ENCODE results near the gene ERBB4. TPM values are rescaled to one million over a fixed set of nuclear protein-coding genes. Genes with fewer than 3 reads are reported as not detected.

ERBB4 gene
- total RNA-seq, 1 experiment from 2014 or later = 0.04 TPM

DNA sequence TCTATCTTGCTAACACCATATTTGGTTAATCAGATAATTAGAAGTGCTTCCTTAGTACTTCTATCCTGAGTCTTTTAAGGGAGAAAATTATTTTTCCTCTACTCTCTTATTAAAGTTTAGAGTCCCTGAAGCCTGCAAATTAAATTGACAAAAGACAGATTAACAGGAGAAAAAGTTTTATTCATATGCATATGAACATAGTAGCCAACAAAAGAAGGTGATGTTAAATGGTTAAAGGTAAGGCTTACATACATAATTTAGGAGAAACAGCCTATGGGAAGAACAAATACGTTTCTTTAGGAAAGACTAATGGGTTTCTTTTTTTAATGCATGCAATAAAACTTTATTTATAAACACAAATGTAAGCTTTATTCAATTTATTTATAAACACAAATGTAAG is 1177.2 kb downstream of the ERBB4 start:
- no peak overlapping the region for H4K91ac ChIP-seq (ENCODE audit: insufficient read length, low read depth, low read length)
- no peaks in the 10 kb centered on the region for H3K27me3 ChIP-seq (ENCODE audit: insufficient read depth, low read length)
- no peaks in the 10 kb centered on the region for H3K27me3 Mint-ChIP-seq (ENCODE audit: low read depth)
- peaks cover 12 to 15% of the 10 kb centered on the region in 2 experiments for H3K9me3 Mint-ChIP-seq
- no peak overlapping the region for H2AK5ac ChIP-seq (ENCODE audit: insufficient read length, low read length)
- no peak overlapping the region for H3K56ac ChIP-seq (ENCODE audit: insufficient read length, low read depth, low read length)
- no peak overlapping the region for H2BK12ac ChIP-seq (ENCODE audit: insufficient read length, low read depth, low read length)
- no peak overlapping the region for H3K18ac ChIP-seq (ENCODE audit: insufficient read length, low read depth, low read length)
- no peaks in the 10 kb centered on the region for H3K9me3 ChIP-seq (ENCODE audit: control insufficient read depth, low read depth, low read length)
- peak overlapping the region in 1 of 3 experiments; percentile 66; a peak in 2 of 7 replicates for H3K27ac Mint-ChIP-seq
- peak overlapping the region in 1 of 2 experiments; percentile 10; a peak in 1 of 5 replicates for H3K4me3 Mint-ChIP-seq
- no peak overlapping the region for H3T11ph ChIP-seq (ENCODE audit: low read length)
- no peak overlapping the region for H2AFZ ChIP-seq (ENCODE audit: low read length)
- H4K20me1 ChIP-seq (ENCODE audit: control insufficient read depth, insufficient read depth, insufficient read length) = no peaks in the 10 kb centered on the region
- H4K5ac ChIP-seq (ENCODE audit: insufficient read length, low read depth, low read length) = no peak overlapping the region
- H3K9ac ChIP-seq (ENCODE audit: extremely low read depth, insufficient read length, low read length) = no peak overlapping the region
- H3K4ac ChIP-seq (ENCODE audit: low read depth, low read length) = no peak overlapping the region
- H4K8ac ChIP-seq (replicated peaks; ENCODE audit: insufficient read length, low read depth, low read length) = no peak overlapping the region
- H2BK120ac ChIP-seq (ENCODE audit: low read depth, low read length, poor library complexity, severe bottlenecking) = no peak overlapping the region
- peaks cover 63 to 71% of the 10 kb centered on the region in 2 experiments for H3K4me1 Mint-ChIP-seq
- no CpG with 5 or more reads among the region's 1 CpG for WGBS (ENCODE audit: extremely low coverage, insufficient read length, low lambda C conversion rate)
- no peak overlapping the region for H3K14ac ChIP-seq (ENCODE audit: insufficient read depth, low read length)
- no peak overlapping the region for H2BK20ac ChIP-seq (ENCODE audit: low read depth, low read length, poor library complexity, severe bottlenecking)
- H3K4me2 ChIP-seq (ENCODE audit: insufficient read depth, insufficient read length, low read length) = no peak overlapping the region
- no peak for DNase-seq
- TF ChIP-seq, protein P1, sequence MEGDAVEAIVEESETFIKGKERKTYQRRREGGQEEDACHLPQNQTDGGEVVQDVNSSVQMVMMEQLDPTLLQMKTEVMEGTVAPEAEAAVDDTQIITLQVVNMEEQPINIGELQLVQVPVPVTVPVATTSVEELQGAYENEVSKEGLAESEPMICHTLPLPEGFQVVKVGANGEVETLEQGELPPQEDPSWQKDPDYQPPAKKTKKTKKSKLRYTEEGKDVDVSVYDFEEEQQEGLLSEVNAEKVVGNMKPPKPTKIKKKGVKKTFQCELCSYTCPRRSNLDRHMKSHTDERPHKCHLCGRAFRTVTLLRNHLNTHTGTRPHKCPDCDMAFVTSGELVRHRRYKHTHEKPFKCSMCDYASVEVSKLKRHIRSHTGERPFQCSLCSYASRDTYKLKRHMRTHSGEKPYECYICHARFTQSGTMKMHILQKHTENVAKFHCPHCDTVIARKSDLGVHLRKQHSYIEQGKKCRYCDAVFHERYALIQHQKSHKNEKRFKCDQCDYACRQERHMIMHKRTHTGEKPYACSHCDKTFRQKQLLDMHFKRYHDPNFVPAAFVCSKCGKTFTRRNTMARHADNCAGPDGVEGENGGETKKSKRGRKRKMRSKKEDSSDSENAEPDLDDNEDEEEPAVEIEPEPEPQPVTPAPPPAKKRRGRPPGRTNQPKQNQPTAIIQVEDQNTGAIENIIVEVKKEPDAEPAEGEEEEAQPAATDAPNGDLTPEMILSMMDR (conservative IDR thresholded peaks at IDR 0.05) = no peak
- H3K23me2 ChIP-seq (ENCODE audit: insufficient read length, low read depth, low read length, poor library complexity, severe bottlenecking) = no peaks in the 10 kb centered on the region
- H3K36me3 Mint-ChIP-seq (ENCODE audit: insufficient read depth in 1 of 3, low read depth in 3 of 3) = peaks cover 7 to 23% (median 12%) of the 10 kb centered on the region in 3 experiments
- H3K79me2 ChIP-seq (ENCODE audit: insufficient read depth, low read length) = no peaks in the 10 kb centered on the region
- no peaks in the 10 kb centered on the region for H3K79me1 ChIP-seq (ENCODE audit: insufficient read depth, low read depth, low read length, poor library complexity, severe bottlenecking)
- no peak overlapping the region for H2BK5ac ChIP-seq (ENCODE audit: insufficient read length, low read length)
- no peak overlapping the region for H2BK15ac ChIP-seq (ENCODE audit: low read depth, low read length)
- H3K23ac ChIP-seq (ENCODE audit: insufficient read length, low read depth, low read length) = no peak overlapping the region
- no peak overlapping the region for H3K27ac ChIP-seq (ENCODE audit: insufficient read length, low read depth, low read length)
- peaks cover 5% of the 10 kb centered on the region; the same call in 1 of the 2 replicates for H3K4me1 ChIP-seq (ENCODE audit: insufficient read depth, low read length)

All from H9 (cell line).